A673 (cell line): ENCODE measurements around the gene LRRD1.
"Not testable (repeated sequence)": the region's sequence is repeated elsewhere in the genome, so short reads cannot be mapped to it uniquely, and the experiment has no call there.

Experiments
- EZH2 ChIP-seq: fragments of 200-600 bp; sonication (generic); IDR thresholded peaks from 2 replicates; pipeline ENCODE4 v1.6.1; 2017; ENCODE audit warnings: borderline replicate concordance, low read depth, mild to moderate bottlenecking, mixed read lengths, antibody characterized with exemption, low read length; ENCODE audit not compliant: poor library complexity, severe bottlenecking
- TF ChIP-seq, protein P1 (sequence below): fragments of 300-800, 200-600 bp; sonication (generic); conservative IDR thresholded peaks from 2 replicates; pipeline ENCODE4 v1.5.1; 2017; ENCODE audit warnings: low read depth, mild to moderate bottlenecking, antibody characterized with exemption, low read length, moderate library complexity, mixed read lengths

DNA sequence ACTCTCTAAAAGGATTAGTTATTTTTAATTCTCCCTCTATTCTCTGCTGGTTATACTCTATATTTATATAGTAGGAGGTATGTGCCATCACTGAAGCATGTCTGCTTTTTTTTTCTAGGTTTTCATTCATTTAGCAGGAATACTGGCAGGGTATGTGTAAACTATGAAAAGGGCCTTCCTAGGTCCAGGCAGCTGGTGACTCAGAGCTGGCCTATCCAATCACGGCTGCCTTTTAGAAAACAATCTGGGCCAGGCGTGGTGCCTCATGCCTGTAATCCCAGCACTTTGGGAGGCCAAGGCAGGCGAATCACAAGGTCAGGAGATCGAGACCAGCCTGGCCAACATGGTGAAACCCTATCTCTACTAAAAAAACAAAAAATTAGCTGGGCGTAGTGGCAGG lies 76.1 kb downstream of the LRRD1 start:
- TF ChIP-seq, protein P1, sequence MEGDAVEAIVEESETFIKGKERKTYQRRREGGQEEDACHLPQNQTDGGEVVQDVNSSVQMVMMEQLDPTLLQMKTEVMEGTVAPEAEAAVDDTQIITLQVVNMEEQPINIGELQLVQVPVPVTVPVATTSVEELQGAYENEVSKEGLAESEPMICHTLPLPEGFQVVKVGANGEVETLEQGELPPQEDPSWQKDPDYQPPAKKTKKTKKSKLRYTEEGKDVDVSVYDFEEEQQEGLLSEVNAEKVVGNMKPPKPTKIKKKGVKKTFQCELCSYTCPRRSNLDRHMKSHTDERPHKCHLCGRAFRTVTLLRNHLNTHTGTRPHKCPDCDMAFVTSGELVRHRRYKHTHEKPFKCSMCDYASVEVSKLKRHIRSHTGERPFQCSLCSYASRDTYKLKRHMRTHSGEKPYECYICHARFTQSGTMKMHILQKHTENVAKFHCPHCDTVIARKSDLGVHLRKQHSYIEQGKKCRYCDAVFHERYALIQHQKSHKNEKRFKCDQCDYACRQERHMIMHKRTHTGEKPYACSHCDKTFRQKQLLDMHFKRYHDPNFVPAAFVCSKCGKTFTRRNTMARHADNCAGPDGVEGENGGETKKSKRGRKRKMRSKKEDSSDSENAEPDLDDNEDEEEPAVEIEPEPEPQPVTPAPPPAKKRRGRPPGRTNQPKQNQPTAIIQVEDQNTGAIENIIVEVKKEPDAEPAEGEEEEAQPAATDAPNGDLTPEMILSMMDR = not testable (repeated sequence)
- not testable (repeated sequence) for TF ChIP-seq EZH2
